ENCODE data around the gene DAPK2. TPM values are rescaled to one million over a fixed set of nuclear protein-coding genes. Genes with fewer than 3 reads are reported as not detected.

Gene DAPK2
- total RNA-seq, 1 donor from 2014 or later = 2.0 TPM

- Mint-ChIP-seq H3K27ac (no peak overlapping the region), H3K36me3 (ENCODE audit: insufficient read depth) (no peaks in the 10 kb centered on the region), H3K4me1 (ENCODE audit: low read depth) (peaks cover 11% of the 10 kb centered on the region), H3K9me3 (ENCODE audit: low read depth) (no peaks in the 10 kb centered on the region), H3K27me3 (peaks cover 5% of the 10 kb centered on the region), H3K4me3 (ENCODE audit: low read depth) (no peak overlapping the region)
- TF ChIP-seq CTCF (IDR thresholded peaks at IDR 0.05; ENCODE audit: unreplicated experiment) = no peak
- DNase-seq (ENCODE audit: low spot score, unreplicated experiment) = no peak
These were observed 43.1 kb downstream of the DAPK2 start for GRCh38 chr15:64003182-64003581.

- TF ChIP-seq CTCF (IDR thresholded peaks at IDR 0.05; ENCODE audit: unreplicated experiment) = no peak
- no peaks in the 10 kb centered on the region for H3K9me3 Mint-ChIP-seq (ENCODE audit: low read depth)
- no peaks in the 10 kb centered on the region for H3K36me3 Mint-ChIP-seq (ENCODE audit: insufficient read depth)
- DNase-seq (ENCODE audit: low spot score, unreplicated experiment) = no peak
- H3K27ac Mint-ChIP-seq = no peak overlapping the region
- H3K4me1 Mint-ChIP-seq (ENCODE audit: low read depth) = peaks cover 11% of the 10 kb centered on the region
- peaks cover 5% of the 10 kb centered on the region for H3K27me3 Mint-ChIP-seq
- H3K4me3 Mint-ChIP-seq (ENCODE audit: low read depth) = no peak overlapping the region
These were observed 45.1 kb downstream of the DAPK2 start for GRCh38 chr15:64001148-64001547.

- no peaks in the 10 kb centered on the region for H3K9me3 Mint-ChIP-seq (ENCODE audit: low read depth)
- H3K4me1 Mint-ChIP-seq (ENCODE audit: low read depth) = peaks cover 11% of the 10 kb centered on the region
- no peaks in the 10 kb centered on the region for H3K36me3 Mint-ChIP-seq (ENCODE audit: insufficient read depth)
- no peak for TF ChIP-seq CTCF (IDR thresholded peaks at IDR 0.05; ENCODE audit: unreplicated experiment)
- DNase-seq (ENCODE audit: low spot score, unreplicated experiment) = no peak
- H3K27me3 Mint-ChIP-seq = peaks cover 5% of the 10 kb centered on the region
- H3K4me3 Mint-ChIP-seq (ENCODE audit: low read depth) = no peak overlapping the region
- no peak overlapping the region for H3K27ac Mint-ChIP-seq
These were observed 45.9 kb downstream of the DAPK2 start for GRCh38 chr15:64000183-64000951.

GRCh38 chr15:63999177-63999576 lies 47.1 kb downstream of the DAPK2 start:
- H3K36me3 Mint-ChIP-seq (ENCODE audit: insufficient read depth) = no peaks in the 10 kb centered on the region
- H3K27ac Mint-ChIP-seq = no peak overlapping the region
- H3K4me3 Mint-ChIP-seq (ENCODE audit: low read depth) = no peak overlapping the region
- no peak for TF ChIP-seq CTCF (IDR thresholded peaks at IDR 0.05; ENCODE audit: unreplicated experiment)
- peaks cover 7% of the 10 kb centered on the region for H3K4me1 Mint-ChIP-seq (ENCODE audit: low read depth)
- DNase-seq (ENCODE audit: low spot score, unreplicated experiment) = no peak
- no peaks in the 10 kb centered on the region for H3K9me3 Mint-ChIP-seq (ENCODE audit: low read depth)
- H3K27me3 Mint-ChIP-seq = peaks cover 5% of the 10 kb centered on the region

GRCh38 chr15:63998489-63998888 lies 47.8 kb downstream of the DAPK2 start:
- no peaks in the 10 kb centered on the region for H3K36me3 Mint-ChIP-seq (ENCODE audit: insufficient read depth)
- no peaks in the 10 kb centered on the region for H3K9me3 Mint-ChIP-seq (ENCODE audit: low read depth)
- no peak for TF ChIP-seq CTCF (IDR thresholded peaks at IDR 0.05; ENCODE audit: unreplicated experiment)
- no peak for DNase-seq (ENCODE audit: low spot score, unreplicated experiment)
- peaks cover 5% of the 10 kb centered on the region for H3K4me1 Mint-ChIP-seq (ENCODE audit: low read depth)
- H3K27ac Mint-ChIP-seq = no peak overlapping the region
- peaks cover 5% of the 10 kb centered on the region for H3K27me3 Mint-ChIP-seq
- H3K4me3 Mint-ChIP-seq (ENCODE audit: low read depth) = no peak overlapping the region

Measured in progenitor cell of endocrine pancreas (in vitro differentiated cells).